Measurements from ENCODE around the gene HRCT1. TPM values are rescaled to one million over a fixed set of nuclear protein-coding genes. Genes with fewer than 3 reads are reported as not detected.

The HRCT1 gene
- total RNA-seq, 1 experiment from 2014 or later: 1.7 TPM

- no peaks in the 10 kb centered on the region for H3K9me3 ChIP-seq (ENCODE audit: low read length)
- no peak overlapping the region for H2AFZ ChIP-seq (ENCODE audit: low read length)
- DNase-seq (peak; percentile 93), ATAC-seq (peak; percentile 99)
- ChIA-PET CTCF (no interaction called here), POLR2A (ENCODE audit: unreplicated experiment) (no interaction called here)
- no peaks in the 10 kb centered on the region for H3K27me3 ChIP-seq (ENCODE audit: low read length)
- peaks cover 9% of the 10 kb centered on the region for H3K4me1 ChIP-seq (ENCODE audit: insufficient read depth, low read length)
- H3K4me2 ChIP-seq (ENCODE audit: low read length): no peak overlapping the region
- H3K4me3 ChIP-seq (ENCODE audit: low read length): no peak overlapping the region
- no peak overlapping the region for H3K9ac ChIP-seq (ENCODE audit: low read length)
- intact Hi-C loops (cut with micrococcal nuclease): no loop called here
- BruUV-seq (replicated peaks): no TSS peak
- no peaks in the 10 kb centered on the region for H3K79me2 ChIP-seq (ENCODE audit: low read length)
- no peaks in the 10 kb centered on the region for H4K20me1 ChIP-seq (ENCODE audit: low read length)
- no peaks in the 10 kb centered on the region for H3K36me3 ChIP-seq (ENCODE audit: low read depth, low read length)
- H3K9me2 ChIP-seq (replicated peaks; ENCODE audit: low read length): no peaks in the 10 kb centered on the region
- TF ChIP-seq EZH2phosphoT487 (IDR thresholded peaks at IDR 0.05; ENCODE audit: borderline replicate concordance, low read length): no peak
- H3F3A ChIP-seq (ENCODE audit: low read length, unreplicated experiment): no peaks in the 10 kb centered on the region
- H3K27ac ChIP-seq (ENCODE audit: low read length): no peak overlapping the region
Observed at GRCh38 chr9:35871545-35871944, 34.5 kb upstream of the HRCT1 start.

- Histone ChIP-seq H3K79me2 (ENCODE audit: low read length) (no peaks in the 10 kb centered on the region), H3K9me3 (ENCODE audit: low read length) (no peaks in the 10 kb centered on the region), H3K4me2 (ENCODE audit: low read length) (no peak overlapping the region), H3K36me3 (ENCODE audit: low read depth, low read length) (no peaks in the 10 kb centered on the region), H4K20me1 (ENCODE audit: low read length) (no peaks in the 10 kb centered on the region), H3K9ac (ENCODE audit: low read length) (no peak overlapping the region), H3K9me2 (replicated peaks; ENCODE audit: low read length) (no peaks in the 10 kb centered on the region), H3K27ac (ENCODE audit: low read length) (no peak overlapping the region), H3K4me1 (ENCODE audit: insufficient read depth, low read length) (peaks cover 9% of the 10 kb centered on the region), H2AFZ (ENCODE audit: low read length) (no peak overlapping the region), H3K4me3 (ENCODE audit: low read length) (no peak overlapping the region), H3K27me3 (ENCODE audit: low read length) (no peaks in the 10 kb centered on the region), H3F3A (ENCODE audit: low read length, unreplicated experiment) (no peaks in the 10 kb centered on the region)
- CTCF ChIA-PET: interaction anchor here (0.8 kb wide), 1 partner anchor 46 kb away, joined by 3 read pairs; no protein-coding TSS in a partner anchor
- intact Hi-C loops (cut with micrococcal nuclease): no loop called here
- TF ChIP-seq EZH2 (IDR thresholded peaks at IDR 0.05; ENCODE audit: low read length, unreplicated experiment): no peak
- no peak for TF ChIP-seq EZH2phosphoT487 (IDR thresholded peaks at IDR 0.05; ENCODE audit: borderline replicate concordance, low read length)
- no peak for TF ChIP-seq CTCF (conservative IDR thresholded peaks at IDR 0.05; ENCODE audit: low read depth, low read length)
- POLR2A ChIA-PET (ENCODE audit: unreplicated experiment): interaction anchor here (0.6 kb wide), 1 partner anchor 101 kb away, joined by 3 read pairs; no protein-coding TSS in a partner anchor
- no TSS peak for BruUV-seq (replicated peaks)
- no peak for ATAC-seq
- no peak for DNase-seq
Observed at GRCh38 chr9:35872505-35872904, 33.5 kb upstream of the HRCT1 start.

- DNase-seq (peak; percentile 74), ATAC-seq (peak; percentile 73)
- Histone ChIP-seq H3K36me3 (ENCODE audit: low read depth, low read length) (no peaks in the 10 kb centered on the region), H3K9me3 (ENCODE audit: low read length) (no peaks in the 10 kb centered on the region), H3K27ac (ENCODE audit: low read length) (no peak overlapping the region), H3K4me1 (ENCODE audit: insufficient read depth, low read length) (no peaks in the 10 kb centered on the region), H3K4me2 (ENCODE audit: low read length) (no peak overlapping the region), H3K9me2 (replicated peaks; ENCODE audit: low read length) (no peaks in the 10 kb centered on the region), H3K4me3 (ENCODE audit: low read length) (no peak overlapping the region), H3K27me3 (ENCODE audit: low read length) (no peaks in the 10 kb centered on the region), H3K79me2 (ENCODE audit: low read length) (no peaks in the 10 kb centered on the region), H3K9ac (ENCODE audit: low read length) (no peak overlapping the region), H3F3A (ENCODE audit: low read length, unreplicated experiment) (no peaks in the 10 kb centered on the region), H2AFZ (ENCODE audit: low read length) (no peak overlapping the region), H4K20me1 (ENCODE audit: low read length) (no peaks in the 10 kb centered on the region)
- no peak for TF ChIP-seq EZH2phosphoT487 (IDR thresholded peaks at IDR 0.05; ENCODE audit: borderline replicate concordance, low read length)
- peak; percentile 92 for TF ChIP-seq CTCF (conservative IDR thresholded peaks at IDR 0.05; ENCODE audit: low read depth, low read length)
- no peak for TF ChIP-seq EZH2 (IDR thresholded peaks at IDR 0.05; ENCODE audit: low read length, unreplicated experiment)
- no TSS peak for BruUV-seq (replicated peaks)
- ChIA-PET POLR2A (ENCODE audit: unreplicated experiment) (interaction anchor here (0.5 kb wide), 1 partner anchor 92 kb away, joined by 3 read pairs; no protein-coding TSS in a partner anchor), CTCF (interaction anchor here (0.6 to 1.6 kb wide), 9 partner anchors 13 to 328 kb away, joined by 3 to 29 read pairs (median 3); partner anchors contain the start of genes FAM221B and TMEM8B)
- intact Hi-C loops (cut with micrococcal nuclease): loop anchor here (1.0 kb wide), 2 partner anchors 56 to 92 kb away; no protein-coding TSS in a partner anchor
Observed at GRCh38 chr9:35882263-35882848, 23.6 kb upstream of the HRCT1 start.
